H9 (cell line): ENCODE measurements around the gene SSUH2. TPM values are rescaled to one million over a fixed set of nuclear protein-coding genes. Genes with fewer than 3 reads are reported as not detected.

Experiments
- DNase-seq: peaks from one replicate; pipeline ENCODE4 v3.0.0-alpha.2; 2017
- H2AFZ ChIP-seq: one replicate; pipeline ENCODE4 v1.6.1; 2013; ENCODE audit warnings: mild to moderate bottlenecking, low read length, control low read depth, moderate library complexity
- H2AK5ac ChIP-seq: 2 replicates; pipeline ENCODE4 v1.6.1; 2013; ENCODE audit warnings: low read length, control low read depth, mixed read lengths; ENCODE audit not compliant: insufficient read length
- H2BK120ac ChIP-seq: one replicate; pipeline ENCODE4 v1.6.1; 2013; ENCODE audit warnings: low read depth, mild to moderate bottlenecking, low read length, control low read depth, inconsistent platforms; ENCODE audit not compliant: poor library complexity, severe bottlenecking
- H2BK12ac ChIP-seq: 2 replicates; pipeline ENCODE4 v1.6.1; 2013; ENCODE audit warnings: low read length, control low read depth, mixed read lengths, low read depth; ENCODE audit not compliant: insufficient read length
- H2BK15ac ChIP-seq: 2 replicates; pipeline ENCODE4 v1.6.1; 2013; ENCODE audit warnings: low read depth, low read length, control low read depth
- H2BK20ac ChIP-seq: one replicate; pipeline ENCODE4 v1.6.1; 2013; ENCODE audit warnings: low read depth, mild to moderate bottlenecking, low read length, control low read depth, inconsistent platforms; ENCODE audit not compliant: poor library complexity, severe bottlenecking
- H2BK5ac ChIP-seq: 2 replicates; pipeline ENCODE4 v1.6.1; 2013; ENCODE audit warnings: low read length, control low read depth, mixed read lengths; ENCODE audit not compliant: insufficient read length
- H3K14ac ChIP-seq: 2 replicates; pipeline ENCODE4 v1.6.1; 2013; ENCODE audit warnings: low read length, control low read depth; ENCODE audit not compliant: insufficient read depth
- H3K18ac ChIP-seq: 2 replicates; pipeline ENCODE4 v1.6.1; 2013; ENCODE audit warnings: low read depth, mild to moderate bottlenecking, mixed read lengths, low read length, control low read depth; ENCODE audit not compliant: insufficient read length
- H3K23ac ChIP-seq: 2 replicates; pipeline ENCODE4 v1.6.1; 2013; ENCODE audit warnings: low read length, control low read depth, mixed read lengths, low read depth; ENCODE audit not compliant: insufficient read length
- H3K23me2 ChIP-seq: 2 replicates; pipeline ENCODE4 v1.6.1; 2013; ENCODE audit warnings: low read depth, mild to moderate bottlenecking, mixed read lengths, low read length, control low read depth; ENCODE audit not compliant: insufficient read length, poor library complexity, severe bottlenecking
- H3K27ac ChIP-seq: 2 replicates; pipeline ENCODE4 v1.5.1; 2013; ENCODE audit warnings: low read length, control low read depth, mixed read lengths, low read depth; ENCODE audit not compliant: insufficient read length
- H3K27me3 ChIP-seq: 2 replicates; pipeline ENCODE4 v1.6.1; 2013; ENCODE audit warnings: low read length, control low read depth, inconsistent platforms; ENCODE audit not compliant: insufficient read depth
- H3K4ac ChIP-seq: 2 replicates; pipeline ENCODE4 v1.6.1; 2013; ENCODE audit warnings: low read depth, mild to moderate bottlenecking, control low read depth, inconsistent platforms, low read length, moderate library complexity
- H3K4me1 ChIP-seq: 2 replicates; pipeline ENCODE4 v1.6.1; 2013; ENCODE audit warnings: low read length, control low read depth, inconsistent platforms; ENCODE audit not compliant: insufficient read depth
- H3K4me2 ChIP-seq: 2 replicates; pipeline ENCODE4 v1.6.1; 2013; ENCODE audit warnings: low read length, control low read depth, mixed read lengths; ENCODE audit not compliant: insufficient read length, insufficient read depth
- H3K56ac ChIP-seq: 2 replicates; pipeline ENCODE4 v1.6.1; 2013; ENCODE audit warnings: low read depth, mild to moderate bottlenecking, mixed read lengths, low read length, control low read depth; ENCODE audit not compliant: insufficient read length
- H3K79me1 ChIP-seq: 2 replicates; pipeline ENCODE4 v1.6.1; 2013; ENCODE audit warnings: low read depth, mild to moderate bottlenecking, moderate library complexity, low read length, control low read depth, inconsistent platforms; ENCODE audit not compliant: insufficient read depth, poor library complexity, severe bottlenecking
- H3K79me2 ChIP-seq: 2 replicates; pipeline ENCODE4 v1.6.1; 2013; ENCODE audit warnings: low read length, control low read depth, inconsistent platforms; ENCODE audit not compliant: insufficient read depth
- H3K9ac ChIP-seq: 2 replicates; pipeline ENCODE4 v1.6.1; 2013; ENCODE audit warnings: low read length, control low read depth, mixed read lengths; ENCODE audit not compliant: insufficient read length; ENCODE audit errors: extremely low read depth
- H3K9me3 ChIP-seq: one replicate; pipeline ENCODE4 v1.6.1; 2013; ENCODE audit warnings: low read depth, low read length, inconsistent platforms; ENCODE audit not compliant: control insufficient read depth
- H3T11ph ChIP-seq: one replicate; pipeline ENCODE4 v1.6.1; 2013; ENCODE audit warnings: mild to moderate bottlenecking, low read length, control low read depth, inconsistent platforms
- H4K20me1 ChIP-seq: one replicate; pipeline ENCODE4 v1.6.1; 2013; ENCODE audit not compliant: control insufficient read depth, insufficient read length, insufficient read depth
- H4K5ac ChIP-seq: 2 replicates; pipeline ENCODE4 v1.6.1; 2013; ENCODE audit warnings: low read depth, mild to moderate bottlenecking, mixed read lengths, low read length, control low read depth; ENCODE audit not compliant: insufficient read length
- H4K8ac ChIP-seq: replicated peaks from 2 replicates; pipeline ENCODE4 v1.6.1; 2013; ENCODE audit warnings: low read length, control low read depth, mixed read lengths, low read depth; ENCODE audit not compliant: insufficient read length
- H4K91ac ChIP-seq: 2 replicates; pipeline ENCODE4 v1.6.1; 2013; ENCODE audit warnings: low read depth, mild to moderate bottlenecking, moderate library complexity, mixed read lengths, low read length, control low read depth; ENCODE audit not compliant: insufficient read length
- H3K27ac Mint-ChIP-seq, 3 experiments: 2 replicates in 2 of 3; 3 replicates in 1 of 3; pipeline ENCODE4 v1.8.0; 2020 to 2021; ENCODE audit warnings: mixed read lengths in 3 of 3, mild to moderate bottlenecking in 1 of 3, moderate library complexity in 1 of 3
- H3K27me3 Mint-ChIP-seq: 2 replicates; pipeline ENCODE4 v1.8.0; 2021; ENCODE audit warnings: low read depth, mild to moderate bottlenecking, moderate library complexity, mixed read lengths
- H3K36me3 Mint-ChIP-seq, 3 experiments: 2 replicates in 2 of 3; 3 replicates in 1 of 3; pipeline ENCODE4 v1.8.0; 2020 to 2021; ENCODE audit warnings: low read depth in 3 of 3, mixed read lengths in 3 of 3; ENCODE audit not compliant: insufficient read depth in 1 of 3
- H3K4me1 Mint-ChIP-seq, 2 experiments: 2 replicates each; pipeline ENCODE4 v1.8.0; 2020; ENCODE audit warnings: mixed read lengths in 2 of 2
- H3K4me3 Mint-ChIP-seq, 2 experiments: 2 replicates in 1 of 2; 3 replicates in 1 of 2; pipeline ENCODE4 v1.8.0; 2020 to 2021; ENCODE audit warnings: mild to moderate bottlenecking in 2 of 2, mixed read lengths in 2 of 2, moderate library complexity in 1 of 2
- H3K9me3 Mint-ChIP-seq, 2 experiments: 2 replicates in 1 of 2; 3 replicates in 1 of 2; pipeline ENCODE4 v1.8.0; 2020; ENCODE audit warnings: mild to moderate bottlenecking in 2 of 2, mixed read lengths in 2 of 2, moderate library complexity in 1 of 2
- WGBS: extraction: QIAGEN DNeasy Blood & Tissue Kit; methylation state at CpG from one replicate; pipeline ENCODE4 v1.1.7; 2013; ENCODE audit warnings: missing lambda C conversion rate, low lambda C conversion rate, mixed read lengths; ENCODE audit not compliant: insufficient read length; ENCODE audit errors: extremely low coverage; 5-methylcytosine and 5-hydroxymethylcytosine counted together
- total RNA-seq: library from RNA; stranded (reverse); gene quantifications from 2 replicates; pipeline ENCODE4 v1.2.1, GENCODE V29; 2021
- TF ChIP-seq, protein P1 (sequence below): fragments of 200-600 bp; sonication (generic); conservative IDR thresholded peaks from 3 replicates; pipeline ENCODE4 v1.8.0; 2021; ENCODE audit warnings: antibody characterized with exemption, mild to moderate bottlenecking

Gene SSUH2
- total RNA-seq, 1 experiment from 2014 or later: 0.61 TPM

DNA sequence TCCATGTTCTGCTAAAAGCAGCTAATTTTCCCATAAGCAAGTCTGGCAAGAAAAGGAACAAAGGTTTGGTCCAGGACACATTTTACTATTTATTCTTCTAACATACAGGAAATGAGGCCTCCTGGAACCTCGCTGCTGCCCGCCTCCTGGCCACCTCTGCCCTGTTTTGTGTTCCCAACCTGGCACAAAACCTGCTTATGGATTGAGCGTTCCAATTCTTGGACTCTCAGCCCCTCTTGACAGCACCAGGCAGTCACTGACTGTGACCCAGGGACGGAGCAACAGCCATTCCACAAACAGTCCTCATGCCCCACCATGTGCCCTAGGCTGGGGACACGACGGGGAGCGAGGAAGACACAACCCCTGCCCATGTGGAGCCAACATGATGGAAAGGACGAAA lies 11.6 kb upstream of the SSUH2 start:
- Histone ChIP-seq H3K4ac (no peak overlapping the region), H3K9ac (no peak overlapping the region), H2BK5ac (no peak overlapping the region), H3K79me2 (no peaks in the 10 kb centered on the region), H2BK12ac (no peak overlapping the region), H3K4me1 (no peaks in the 10 kb centered on the region), H4K20me1 (no peaks in the 10 kb centered on the region), H3K27me3 (no peaks in the 10 kb centered on the region), H2AK5ac (no peak overlapping the region), H2BK20ac (no peak overlapping the region), H3K56ac (no peak overlapping the region), H4K8ac (no peak overlapping the region), H3K9me3 (no peaks in the 10 kb centered on the region), H4K91ac (no peak overlapping the region), H2AFZ (no peak overlapping the region), H3K23me2 (no peaks in the 10 kb centered on the region), H4K5ac (no peak overlapping the region), H3K27ac (no peak overlapping the region), H3K18ac (no peak overlapping the region), H2BK120ac (no peak overlapping the region), H3T11ph (no peak overlapping the region), H3K4me2 (no peak overlapping the region), H3K14ac (no peak overlapping the region), H3K79me1 (no peaks in the 10 kb centered on the region), H2BK15ac (no peak overlapping the region), H3K23ac (no peak overlapping the region)
- peaks cover 7 to 9% of the 10 kb centered on the region in 2 experiments; a peak in 4 of 5 replicates for H3K9me3 Mint-ChIP-seq
- H3K4me3 Mint-ChIP-seq: no peak overlapping the region
- H3K36me3 Mint-ChIP-seq: 0 out of 7 replicates have a peak, but pooled peaks cover 0 to 5% (median 0%) of the 10 kb centered on the region in 3 experiments
- no peak overlapping the region for H3K27ac Mint-ChIP-seq
- H3K4me1 Mint-ChIP-seq: no peaks in the 10 kb centered on the region; a peak in 1 of 4 replicates
- no peak for DNase-seq
- H3K27me3 Mint-ChIP-seq: peaks cover 35% of the 10 kb centered on the region
- TF ChIP-seq, protein P1, sequence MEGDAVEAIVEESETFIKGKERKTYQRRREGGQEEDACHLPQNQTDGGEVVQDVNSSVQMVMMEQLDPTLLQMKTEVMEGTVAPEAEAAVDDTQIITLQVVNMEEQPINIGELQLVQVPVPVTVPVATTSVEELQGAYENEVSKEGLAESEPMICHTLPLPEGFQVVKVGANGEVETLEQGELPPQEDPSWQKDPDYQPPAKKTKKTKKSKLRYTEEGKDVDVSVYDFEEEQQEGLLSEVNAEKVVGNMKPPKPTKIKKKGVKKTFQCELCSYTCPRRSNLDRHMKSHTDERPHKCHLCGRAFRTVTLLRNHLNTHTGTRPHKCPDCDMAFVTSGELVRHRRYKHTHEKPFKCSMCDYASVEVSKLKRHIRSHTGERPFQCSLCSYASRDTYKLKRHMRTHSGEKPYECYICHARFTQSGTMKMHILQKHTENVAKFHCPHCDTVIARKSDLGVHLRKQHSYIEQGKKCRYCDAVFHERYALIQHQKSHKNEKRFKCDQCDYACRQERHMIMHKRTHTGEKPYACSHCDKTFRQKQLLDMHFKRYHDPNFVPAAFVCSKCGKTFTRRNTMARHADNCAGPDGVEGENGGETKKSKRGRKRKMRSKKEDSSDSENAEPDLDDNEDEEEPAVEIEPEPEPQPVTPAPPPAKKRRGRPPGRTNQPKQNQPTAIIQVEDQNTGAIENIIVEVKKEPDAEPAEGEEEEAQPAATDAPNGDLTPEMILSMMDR: no peak
- no CpG with 5 or more reads among the region's 8 CpGs for WGBS
